ENCODE measurements around the gene KLHL26. TPM values are rescaled to one million over a fixed set of nuclear protein-coding genes. Genes with fewer than 3 reads are reported as not detected.

KLHL26 gene
- total RNA-seq, 1 donor from 2014 or later: 8.3 TPM

- DNase-seq (ENCODE audit: extremely low spot score in 2 of 2): no peak
- Histone ChIP-seq H3K4me3 (no peak overlapping the region), H3K27ac (no peak overlapping the region), H3K4me1 (peaks cover 43% of the 10 kb centered on the region), H3K36me3 (no peaks in the 10 kb centered on the region), H3K27me3 (peaks cover 15% of the 10 kb centered on the region), H3K9me3 (no peaks in the 10 kb centered on the region)
- intact Hi-C loops (cut with DNase I): no loop called here
- TF ChIP-seq, protein P1, sequence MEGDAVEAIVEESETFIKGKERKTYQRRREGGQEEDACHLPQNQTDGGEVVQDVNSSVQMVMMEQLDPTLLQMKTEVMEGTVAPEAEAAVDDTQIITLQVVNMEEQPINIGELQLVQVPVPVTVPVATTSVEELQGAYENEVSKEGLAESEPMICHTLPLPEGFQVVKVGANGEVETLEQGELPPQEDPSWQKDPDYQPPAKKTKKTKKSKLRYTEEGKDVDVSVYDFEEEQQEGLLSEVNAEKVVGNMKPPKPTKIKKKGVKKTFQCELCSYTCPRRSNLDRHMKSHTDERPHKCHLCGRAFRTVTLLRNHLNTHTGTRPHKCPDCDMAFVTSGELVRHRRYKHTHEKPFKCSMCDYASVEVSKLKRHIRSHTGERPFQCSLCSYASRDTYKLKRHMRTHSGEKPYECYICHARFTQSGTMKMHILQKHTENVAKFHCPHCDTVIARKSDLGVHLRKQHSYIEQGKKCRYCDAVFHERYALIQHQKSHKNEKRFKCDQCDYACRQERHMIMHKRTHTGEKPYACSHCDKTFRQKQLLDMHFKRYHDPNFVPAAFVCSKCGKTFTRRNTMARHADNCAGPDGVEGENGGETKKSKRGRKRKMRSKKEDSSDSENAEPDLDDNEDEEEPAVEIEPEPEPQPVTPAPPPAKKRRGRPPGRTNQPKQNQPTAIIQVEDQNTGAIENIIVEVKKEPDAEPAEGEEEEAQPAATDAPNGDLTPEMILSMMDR (IDR thresholded peaks at IDR 0.05): no peak
- TF ChIP-seq POLR2A (IDR thresholded peaks at IDR 0.05) (no peak), POLR2AphosphoS5 (IDR thresholded peaks at IDR 0.05; ENCODE audit: insufficient read depth in 1 of 2, low read depth in 1 of 2) (no peak)
Observed at GRCh38 chr19:18609717-18610051, 27.1 kb upstream of the KLHL26 start.

GRCh38 chr19:18610245-18610555 lies 26.6 kb upstream of the KLHL26 start:
- TF ChIP-seq, protein P1 (IDR thresholded peaks at IDR 0.05): no peak
- Histone ChIP-seq H3K4me3 (no peak overlapping the region), H3K4me1 (peaks cover 43% of the 10 kb centered on the region), H3K9me3 (no peaks in the 10 kb centered on the region), H3K27me3 (peaks cover 15% of the 10 kb centered on the region), H3K27ac (no peak overlapping the region), H3K36me3 (no peaks in the 10 kb centered on the region)
- no peak for DNase-seq (ENCODE audit: extremely low spot score in 2 of 2)
- intact Hi-C loops (cut with DNase I): no loop called here

GRCh38 chr19:18610556-18611326 lies 26.1 kb upstream of the KLHL26 start:
- H3K4me3 ChIP-seq: no peak overlapping the region
- no peaks in the 10 kb centered on the region for H3K9me3 ChIP-seq
- H3K27me3 ChIP-seq: peaks cover 15% of the 10 kb centered on the region
- H3K36me3 ChIP-seq: no peaks in the 10 kb centered on the region
- no peak for DNase-seq (ENCODE audit: extremely low spot score in 2 of 2)
- peaks cover 43% of the 10 kb centered on the region for H3K4me1 ChIP-seq
- H3K27ac ChIP-seq: no peak overlapping the region
- intact Hi-C loops (cut with DNase I): no loop called here
- TF ChIP-seq POLR2AphosphoS5 (IDR thresholded peaks at IDR 0.05; ENCODE audit: insufficient read depth in 1 of 2, low read depth in 1 of 2) (no peak), POLR2A (IDR thresholded peaks at IDR 0.05) (no peak)
- TF ChIP-seq, protein P1 (IDR thresholded peaks at IDR 0.05): no peak

DNA sequence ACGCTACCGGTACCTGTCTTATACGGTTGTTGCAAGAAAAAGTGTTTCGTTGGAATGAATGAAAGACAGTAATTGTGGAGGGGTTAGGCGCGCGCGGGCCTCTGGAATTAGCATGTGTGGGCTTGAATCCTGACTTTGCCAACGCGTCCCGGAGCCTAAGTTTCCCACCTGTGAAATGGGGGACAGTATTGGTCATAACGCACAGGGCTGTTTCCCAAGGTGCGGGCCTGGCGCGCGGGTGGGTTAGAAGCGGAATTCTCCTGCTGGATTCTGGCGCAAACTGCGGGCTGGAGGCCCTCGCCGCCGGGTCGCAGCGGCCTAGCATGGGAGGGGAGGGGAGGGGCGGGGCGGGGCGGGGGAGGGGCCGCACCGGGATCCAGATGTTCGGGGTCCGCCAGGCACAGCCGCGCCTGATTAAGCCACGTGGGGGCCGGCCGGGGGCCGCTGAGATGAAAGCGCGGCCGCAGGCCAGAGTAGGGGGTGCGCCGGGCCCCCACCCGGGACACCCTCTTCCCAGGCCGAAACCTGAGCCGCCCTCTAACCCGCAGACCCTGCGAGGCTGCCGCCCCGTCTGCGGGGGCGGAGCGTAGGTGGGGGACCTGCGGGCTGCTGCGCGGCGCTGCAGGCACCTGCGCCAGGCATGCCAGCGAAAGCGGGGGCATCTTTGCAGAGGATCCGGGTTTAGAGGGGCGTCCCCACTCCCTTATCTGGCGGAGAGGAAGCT lies 25.3 kb upstream of the KLHL26 start:
- peaks cover 15% of the 10 kb centered on the region for H3K27me3 ChIP-seq
- intact Hi-C loops (cut with DNase I): no loop called here
- no peaks in the 10 kb centered on the region for H3K9me3 ChIP-seq
- H3K4me1 ChIP-seq: peaks cover 43% of the 10 kb centered on the region
- TF ChIP-seq, protein P1 (IDR thresholded peaks at IDR 0.05): no peak
- no peak for TF ChIP-seq POLR2AphosphoS5 (IDR thresholded peaks at IDR 0.05; ENCODE audit: insufficient read depth in 1 of 2, low read depth in 1 of 2)
- TF ChIP-seq POLR2A (IDR thresholded peaks at IDR 0.05): no peak
- H3K4me3 ChIP-seq: no peak overlapping the region
- no peaks in the 10 kb centered on the region for H3K36me3 ChIP-seq
- no peak overlapping the region for H3K27ac ChIP-seq
- no peak for DNase-seq (ENCODE audit: extremely low spot score in 2 of 2)

Data from vagina (tissue), 2 donors.